ENCODE data around the gene HEXD. TPM values are rescaled to one million over a fixed set of nuclear protein-coding genes. Genes with fewer than 3 reads are reported as not detected.

HEXD gene
- total RNA-seq, 1 donor from 2014 or later, result 21.9 TPM

DNA sequence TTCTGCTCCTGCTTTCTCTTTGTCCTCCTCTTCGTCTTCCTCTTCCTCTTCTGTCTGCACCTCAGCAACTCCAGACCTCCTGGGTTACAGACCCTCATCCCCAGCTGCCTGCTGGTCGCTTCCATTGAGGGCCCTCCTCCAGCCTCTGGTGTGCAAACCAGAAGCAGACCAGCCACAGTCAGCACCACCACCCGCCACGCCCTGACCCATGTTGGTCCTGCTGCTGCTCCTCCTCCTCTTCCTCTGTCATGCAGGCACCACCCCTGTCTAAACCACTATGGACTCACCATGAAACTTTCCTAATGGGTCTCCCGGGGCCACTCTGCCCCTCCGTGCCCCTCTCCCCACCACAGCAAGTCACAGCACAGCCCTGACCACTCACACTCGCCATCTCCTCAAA lies 11.7 kb downstream of the HEXD start:
- Mint-ChIP-seq H3K4me1 (ENCODE audit: unreplicated experiment) (no peaks in the 10 kb centered on the region), H3K27me3 (ENCODE audit: unreplicated experiment) (no peaks in the 10 kb centered on the region), H3K9me3 (ENCODE audit: unreplicated experiment) (no peaks in the 10 kb centered on the region), H3K4me3 (ENCODE audit: unreplicated experiment) (no peak overlapping the region), H3K36me3 (ENCODE audit: unreplicated experiment) (peaks cover 2% of the 10 kb centered on the region), H3K27ac (ENCODE audit: unreplicated experiment) (no peak overlapping the region)
- DNase-seq (ENCODE audit: extremely low spot score, unreplicated experiment), result no peak
- TF ChIP-seq, protein P1, sequence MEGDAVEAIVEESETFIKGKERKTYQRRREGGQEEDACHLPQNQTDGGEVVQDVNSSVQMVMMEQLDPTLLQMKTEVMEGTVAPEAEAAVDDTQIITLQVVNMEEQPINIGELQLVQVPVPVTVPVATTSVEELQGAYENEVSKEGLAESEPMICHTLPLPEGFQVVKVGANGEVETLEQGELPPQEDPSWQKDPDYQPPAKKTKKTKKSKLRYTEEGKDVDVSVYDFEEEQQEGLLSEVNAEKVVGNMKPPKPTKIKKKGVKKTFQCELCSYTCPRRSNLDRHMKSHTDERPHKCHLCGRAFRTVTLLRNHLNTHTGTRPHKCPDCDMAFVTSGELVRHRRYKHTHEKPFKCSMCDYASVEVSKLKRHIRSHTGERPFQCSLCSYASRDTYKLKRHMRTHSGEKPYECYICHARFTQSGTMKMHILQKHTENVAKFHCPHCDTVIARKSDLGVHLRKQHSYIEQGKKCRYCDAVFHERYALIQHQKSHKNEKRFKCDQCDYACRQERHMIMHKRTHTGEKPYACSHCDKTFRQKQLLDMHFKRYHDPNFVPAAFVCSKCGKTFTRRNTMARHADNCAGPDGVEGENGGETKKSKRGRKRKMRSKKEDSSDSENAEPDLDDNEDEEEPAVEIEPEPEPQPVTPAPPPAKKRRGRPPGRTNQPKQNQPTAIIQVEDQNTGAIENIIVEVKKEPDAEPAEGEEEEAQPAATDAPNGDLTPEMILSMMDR (IDR thresholded peaks at IDR 0.05), result no peak

- Mint-ChIP-seq H3K9me3 (ENCODE audit: unreplicated experiment) (no peaks in the 10 kb centered on the region), H3K4me3 (ENCODE audit: unreplicated experiment) (no peak overlapping the region), H3K36me3 (ENCODE audit: unreplicated experiment) (peaks cover 2% of the 10 kb centered on the region), H3K27ac (ENCODE audit: unreplicated experiment) (no peak overlapping the region), H3K27me3 (ENCODE audit: unreplicated experiment) (no peaks in the 10 kb centered on the region), H3K4me1 (ENCODE audit: unreplicated experiment) (peaks cover 3% of the 10 kb centered on the region)
- no peak for DNase-seq (ENCODE audit: extremely low spot score, unreplicated experiment)
- TF ChIP-seq, protein P1 (IDR thresholded peaks at IDR 0.05), result no peak
Observed at GRCh38 chr17:82432017-82432416, 13.9 kb downstream of the HEXD start.

GRCh38 chr17:82433560-82434215 lies 15.5 kb downstream of the HEXD start:
- Mint-ChIP-seq H3K36me3 (ENCODE audit: unreplicated experiment) (peaks cover 2% of the 10 kb centered on the region), H3K9me3 (ENCODE audit: unreplicated experiment) (no peaks in the 10 kb centered on the region), H3K4me3 (ENCODE audit: unreplicated experiment) (no peak overlapping the region), H3K27ac (ENCODE audit: unreplicated experiment) (no peak overlapping the region), H3K27me3 (ENCODE audit: unreplicated experiment) (no peaks in the 10 kb centered on the region), H3K4me1 (ENCODE audit: unreplicated experiment) (peaks cover 3% of the 10 kb centered on the region)
- DNase-seq (ENCODE audit: extremely low spot score, unreplicated experiment), result no peak
- TF ChIP-seq, protein P1 (IDR thresholded peaks at IDR 0.05), result no peak

- Mint-ChIP-seq H3K4me1 (ENCODE audit: unreplicated experiment) (peaks cover 3% of the 10 kb centered on the region), H3K36me3 (ENCODE audit: unreplicated experiment) (peaks cover 2% of the 10 kb centered on the region), H3K27ac (ENCODE audit: unreplicated experiment) (no peak overlapping the region), H3K27me3 (ENCODE audit: unreplicated experiment) (no peaks in the 10 kb centered on the region), H3K4me3 (ENCODE audit: unreplicated experiment) (no peak overlapping the region), H3K9me3 (ENCODE audit: unreplicated experiment) (no peaks in the 10 kb centered on the region)
- no peak for DNase-seq (ENCODE audit: extremely low spot score, unreplicated experiment)
- TF ChIP-seq, protein P1 (IDR thresholded peaks at IDR 0.05), result no peak
Observed at GRCh38 chr17:82434216-82434565, 16.0 kb downstream of the HEXD start.

- DNase-seq (ENCODE audit: extremely low spot score, unreplicated experiment), result no peak
- Mint-ChIP-seq H3K4me3 (ENCODE audit: unreplicated experiment) (no peak overlapping the region), H3K27me3 (ENCODE audit: unreplicated experiment) (no peaks in the 10 kb centered on the region), H3K27ac (ENCODE audit: unreplicated experiment) (no peak overlapping the region), H3K36me3 (ENCODE audit: unreplicated experiment) (peaks cover 2% of the 10 kb centered on the region), H3K9me3 (ENCODE audit: unreplicated experiment) (no peaks in the 10 kb centered on the region), H3K4me1 (ENCODE audit: unreplicated experiment) (peaks cover 3% of the 10 kb centered on the region)
- TF ChIP-seq, protein P1 (IDR thresholded peaks at IDR 0.05), result no peak
Observed at GRCh38 chr17:82435103-82435502, 17.0 kb downstream of the HEXD start.

Measured in osteocyte (in vitro differentiated cells).